GM23338 (cell line): ENCODE results near the gene KRT12. TPM values are rescaled to one million over a fixed set of nuclear protein-coding genes. Genes with fewer than 3 reads are reported as not detected.

Source experiments
- ATAC-seq: fragments of 200-7000 bp; cut with Tn5 transposase; 3 replicates; pipeline ENCODE4 v1.9.1; 2020
- DNase-seq: peaks from one replicate; pipeline ENCODE4 v3.0.0-alpha.2; 2015; ENCODE audit warnings: low spot score
- H2AFZ ChIP-seq: fragments of 200-600 bp; sonication (generic); 2 replicates; pipeline ENCODE4 v1.8.0; 2016; ENCODE audit warnings: antibody characterized with exemption, mild to moderate bottlenecking, moderate library complexity
- H3F3A ChIP-seq: fragments of 200-600 bp; sonication (generic); replicated peaks from 2 replicates; pipeline ENCODE4 v1.8.0; 2017; ENCODE audit warnings: antibody characterized with exemption, mixed run types, low read depth
- H3K27ac ChIP-seq: fragments of 200-600 bp; sonication (generic); 2 replicates; pipeline ENCODE4 v1.6.1; 2016; ENCODE audit warnings: low read depth
- H3K27me3 ChIP-seq: fragments of 200-600 bp; sonication (generic); 2 replicates; pipeline ENCODE4 v1.8.0; 2016; ENCODE audit warnings: mild to moderate bottlenecking, mixed run types, moderate library complexity; ENCODE audit not compliant: insufficient read depth
- H3K36me3 ChIP-seq: fragments of 200-600 bp; sonication (generic); 2 replicates; pipeline ENCODE4 v1.8.0; 2016; ENCODE audit warnings: mild to moderate bottlenecking; ENCODE audit not compliant: insufficient read depth
- H3K4me1 ChIP-seq: fragments of 200-600 bp; sonication (generic); 2 replicates; pipeline ENCODE4 v1.8.0; 2016; ENCODE audit warnings: mild to moderate bottlenecking, moderate library complexity; ENCODE audit not compliant: insufficient read depth
- H3K4me2 ChIP-seq: fragments of 200-600 bp; sonication (generic); 2 replicates; pipeline ENCODE4 v1.7.1; 2017; ENCODE audit warnings: mixed run types
- H3K4me3 ChIP-seq: fragments of 200-600 bp; sonication (generic); 2 replicates; pipeline ENCODE4 v1.6.1; 2016; ENCODE audit warnings: mixed run types
- H3K79me2 ChIP-seq: fragments of 200-600 bp; sonication (generic); replicated peaks from 2 replicates; pipeline ENCODE4 v1.8.0; 2017; ENCODE audit warnings: mild to moderate bottlenecking; ENCODE audit not compliant: insufficient read depth
- H3K9me2 ChIP-seq: fragments of 200-600 bp; sonication (generic); 2 replicates; pipeline ENCODE4 v1.8.0; 2017; ENCODE audit not compliant: insufficient read depth
- H4K20me1 ChIP-seq: fragments of 200-600 bp; sonication (generic); replicated peaks from 2 replicates; pipeline ENCODE4 v1.8.0; 2017; ENCODE audit warnings: mild to moderate bottlenecking; ENCODE audit not compliant: insufficient read depth
- H3K27ac Mint-ChIP-seq: 2 replicates; pipeline ENCODE4 v1.8.0; 2020; ENCODE audit warnings: inconsistent platforms, mild to moderate bottlenecking, moderate library complexity, mixed read lengths
- H3K27me3 Mint-ChIP-seq: 3 replicates; pipeline ENCODE4 v1.8.0; 2022; ENCODE audit warnings: low read depth, mild to moderate bottlenecking, moderate library complexity, mixed read lengths, inconsistent platforms; ENCODE audit not compliant: insufficient read depth, poor library complexity
- H3K36me3 Mint-ChIP-seq: 3 replicates; pipeline ENCODE4 v1.8.0; 2021; ENCODE audit warnings: low read depth, mild to moderate bottlenecking, inconsistent platforms, moderate library complexity, mixed read lengths
- H3K4me1 Mint-ChIP-seq: 3 replicates; pipeline ENCODE4 v1.8.0; 2020; ENCODE audit warnings: mild to moderate bottlenecking, inconsistent platforms, mixed read lengths
- H3K4me3 Mint-ChIP-seq: 3 replicates; pipeline ENCODE4 v1.8.0; 2021; ENCODE audit warnings: moderate library complexity, mild to moderate bottlenecking, inconsistent platforms, mixed read lengths
- H3K9me3 Mint-ChIP-seq: 3 replicates; pipeline ENCODE4 v1.8.0; 2020; ENCODE audit warnings: moderate library complexity, mild to moderate bottlenecking, inconsistent platforms, mixed read lengths
- CTCF ChIP-seq, 2 experiments: fragments of 200-600 bp in 1 of 2; sonication (generic) in 1 of 2; conservative IDR thresholded peaks; 2 replicates each; pipeline versions ENCODE4 v1.5.1 to v1.6.1; 2016 to 2017; ENCODE audit warnings: antibody characterized with exemption in 2 of 2, low read depth in 2 of 2, mild to moderate bottlenecking in 2 of 2, moderate library complexity in 1 of 2
- ETS1 ChIP-seq: IDR thresholded peaks from 2 replicates; pipeline ENCODE4 v1.6.1; 2016; ENCODE audit warnings: antibody characterized with exemption
- EZH2phosphoT487 ChIP-seq: fragments of 200-600 bp; sonication (generic); IDR thresholded peaks from one replicate; pipeline ENCODE4 v1.8.1; 2018; ENCODE audit warnings: antibody characterized with exemption; ENCODE audit not compliant: unreplicated experiment
- NANOG ChIP-seq: IDR thresholded peaks from 2 replicates; pipeline ENCODE4 v1.6.1; 2016; ENCODE audit warnings: antibody characterized with exemption, borderline replicate concordance
- POLR2AphosphoS5 ChIP-seq: IDR thresholded peaks from 2 replicates; pipeline ENCODE4 v1.6.1; 2016; ENCODE audit warnings: antibody characterized with exemption, low read depth
- ZNF114 ChIP-seq: fragments of 250-450 bp; sonication (Bioruptor Pico); IDR thresholded peaks from 2 replicates; pipeline ENCODE4 v1.5.0; 2020; ENCODE audit warnings: mild to moderate bottlenecking, moderate library complexity
- ZNF462 ChIP-seq: fragments of 250-450 bp; sonication (Bioruptor Pico); IDR thresholded peaks from 2 replicates; pipeline ENCODE4 v1.5.0; 2020; ENCODE audit warnings: mild to moderate bottlenecking, moderate library complexity
- polyA plus RNA-seq: library from polyadenylated mRNA; unstranded; fragments of >200 nt; fragmentation: Nextera tagmentation; extraction: Ambion mirVana; gene quantifications from 2 replicates; pipeline ENCODE4 v1.2.1, GENCODE V29; 2016
- total RNA-seq: library from RNA; depleted of rRNA; stranded (reverse); fragments of >200 nt; shearing (Covaris generic); gene quantifications from 2 replicates; pipeline ENCODE4 v1.2.3, GENCODE V29; 2014

The KRT12 gene
- total and polyA plus RNA-seq, 2 experiments from 2014 or later, result not detected

- TF ChIP-seq ZNF462 (CRISPR knock-in tag) (no peak), EZH2phosphoT487 (no peak), NANOG (no peak), ETS1 (no peak), ZNF114 (CRISPR knock-in tag) (no peak)
Observed at GRCh38 chr17:40909755-40910154, 42.7 kb upstream of the KRT12 start (continued).

DNA sequence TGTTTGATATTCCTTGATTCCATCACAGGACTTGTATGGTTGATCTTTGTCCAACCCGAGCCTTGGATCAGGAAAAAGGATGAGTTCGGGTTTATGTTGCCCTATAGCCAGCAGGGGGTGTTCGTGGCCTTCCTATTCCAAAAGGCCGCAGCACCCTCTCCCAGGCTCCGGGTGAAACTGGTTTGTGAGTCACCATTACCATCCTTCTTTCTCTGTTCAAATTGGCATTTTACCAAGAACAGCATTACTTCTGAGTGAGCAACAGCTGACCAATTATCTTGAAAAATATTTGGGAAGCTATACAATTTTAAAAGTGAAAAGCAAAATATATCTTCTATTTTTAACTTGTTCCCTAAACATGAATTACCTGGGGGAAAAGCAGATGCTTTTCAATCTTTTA lies 42.3 kb upstream of the KRT12 start:
- Histone ChIP-seq H3K27me3 (no peaks in the 10 kb centered on the region), H3K9me2 (no peaks in the 10 kb centered on the region), H3F3A (no peaks in the 10 kb centered on the region), H3K79me2 (no peaks in the 10 kb centered on the region), H3K4me1 (no peaks in the 10 kb centered on the region), H3K4me3 (no peak overlapping the region), H3K36me3 (no peaks in the 10 kb centered on the region), H3K27ac (no peak overlapping the region), H2AFZ (no peak overlapping the region), H4K20me1 (no peaks in the 10 kb centered on the region), H3K4me2 (no peak overlapping the region)
- Mint-ChIP-seq H3K36me3 (no peaks in the 10 kb centered on the region), H3K27ac (no peak overlapping the region), H3K9me3 (no peaks in the 10 kb centered on the region), H3K27me3 (no peaks in the 10 kb centered on the region), H3K4me3 (no peak overlapping the region), H3K4me1 (peaks cover 14% of the 10 kb centered on the region)
- peak; percentile 94 for ATAC-seq
- peak; percentile 88 for DNase-seq
- no peak for TF ChIP-seq ZNF462 (CRISPR knock-in tag)
- TF ChIP-seq CTCF (conservative IDR thresholded peaks at IDR 0.05; ENCODE audit: low read depth in 2 of 2), result peak; percentile 65 to 75
- no peak for TF ChIP-seq NANOG
- TF ChIP-seq POLR2AphosphoS5, result no peak
